ENCODE data around the gene ANTXRL.
"Not testable (repeated sequence)": the region's sequence is repeated elsewhere in the genome, so short reads cannot be mapped to it uniquely, and the experiment has no call there.

Gene ANTXRL

GRCh38 chr10:46306516-46307184, 19.9 kb downstream of the ANTXRL start:
- no peak overlapping the region for H3K4me3 ChIP-seq (ENCODE audit: low read depth, low read length)

- no peak overlapping the region for H3K4me3 ChIP-seq (ENCODE audit: low read depth, low read length)
Observed at GRCh38 chr10:46307281-46308112, 20.7 kb downstream of the ANTXRL start.

- H3K4me3 ChIP-seq (ENCODE audit: low read depth, low read length): no peak overlapping the region
Observed at GRCh38 chr10:46308113-46308415, 21.3 kb downstream of the ANTXRL start.

GRCh38 chr10:46308666-46309450, 22.1 kb downstream of the ANTXRL start:
- H3K4me3 ChIP-seq (ENCODE audit: low read depth, low read length): no peak overlapping the region

GRCh38 chr10:46309511-46310142, 22.8 kb downstream of the ANTXRL start:
- H3K4me3 ChIP-seq (ENCODE audit: low read depth, low read length): no peak overlapping the region

- H3K4me3 ChIP-seq (ENCODE audit: low read depth, low read length): no peak overlapping the region
Observed at GRCh38 chr10:46310143-46310514, 23.3 kb downstream of the ANTXRL start.

- no peak overlapping the region for H3K4me3 ChIP-seq (ENCODE audit: low read depth, low read length)
Observed at GRCh38 chr10:46310851-46311250, 24.1 kb downstream of the ANTXRL start.

GRCh38 chr10:46311501-46311951, 24.7 kb downstream of the ANTXRL start:
- no peak overlapping the region for H3K4me3 ChIP-seq (ENCODE audit: low read depth, low read length)

- H3K4me3 ChIP-seq (ENCODE audit: low read depth, low read length): not testable (repeated sequence)
Observed at GRCh38 chr10:46311961-46312431, 25.2 kb downstream of the ANTXRL start.

GRCh38 chr10:46312953-46313352, 26.2 kb downstream of the ANTXRL start:
- H3K4me3 ChIP-seq (ENCODE audit: low read depth, low read length): no peak overlapping the region

GRCh38 chr10:46314071-46314470, 27.3 kb downstream of the ANTXRL start:
- H3K4me3 ChIP-seq (ENCODE audit: low read depth, low read length): no peak overlapping the region

GRCh38 chr10:46315071-46315860, 28.5 kb downstream of the ANTXRL start:
- H3K4me3 ChIP-seq (ENCODE audit: low read depth, low read length): not testable (repeated sequence)

- H3K4me3 ChIP-seq (ENCODE audit: low read depth, low read length): no peak overlapping the region
Observed at GRCh38 chr10:46317370-46317769, 30.6 kb downstream of the ANTXRL start.

- H3K4me3 ChIP-seq (ENCODE audit: low read depth, low read length): no peak overlapping the region
Observed at GRCh38 chr10:46317889-46318288, 31.1 kb downstream of the ANTXRL start.

GRCh38 chr10:46318799-46319198, 32.0 kb downstream of the ANTXRL start:
- H3K4me3 ChIP-seq (ENCODE audit: low read depth, low read length): no peak overlapping the region

GRCh38 chr10:46319389-46319788, 32.6 kb downstream of the ANTXRL start:
- no peak overlapping the region for H3K4me3 ChIP-seq (ENCODE audit: low read depth, low read length)

GRCh38 chr10:46321770-46322169, 35.0 kb downstream of the ANTXRL start:
- H3K4me3 ChIP-seq (ENCODE audit: low read depth, low read length): no peak overlapping the region

- no peak overlapping the region for H3K4me3 ChIP-seq (ENCODE audit: low read depth, low read length)
Observed at GRCh38 chr10:46323176-46323575, 36.4 kb downstream of the ANTXRL start.

GRCh38 chr10:46325021-46325420, 38.2 kb downstream of the ANTXRL start:
- H3K4me3 ChIP-seq (ENCODE audit: low read depth, low read length): no peak overlapping the region

- H3K4me3 ChIP-seq (ENCODE audit: low read depth, low read length): no peak overlapping the region
Observed at GRCh38 chr10:46326066-46326465, 39.3 kb downstream of the ANTXRL start.
